HG03521 (cell line): Measurements from ENCODE around the gene UNC5B.

Experiments used
- ATAC-seq: cut with Tn5 transposase; IDR thresholded peaks from one replicate; pipeline ENCODE4 v1.9.1; 2021; ENCODE audit warnings: mild to moderate bottlenecking, moderate library complexity; ENCODE audit not compliant: unreplicated experiment

Gene UNC5B

DNA sequence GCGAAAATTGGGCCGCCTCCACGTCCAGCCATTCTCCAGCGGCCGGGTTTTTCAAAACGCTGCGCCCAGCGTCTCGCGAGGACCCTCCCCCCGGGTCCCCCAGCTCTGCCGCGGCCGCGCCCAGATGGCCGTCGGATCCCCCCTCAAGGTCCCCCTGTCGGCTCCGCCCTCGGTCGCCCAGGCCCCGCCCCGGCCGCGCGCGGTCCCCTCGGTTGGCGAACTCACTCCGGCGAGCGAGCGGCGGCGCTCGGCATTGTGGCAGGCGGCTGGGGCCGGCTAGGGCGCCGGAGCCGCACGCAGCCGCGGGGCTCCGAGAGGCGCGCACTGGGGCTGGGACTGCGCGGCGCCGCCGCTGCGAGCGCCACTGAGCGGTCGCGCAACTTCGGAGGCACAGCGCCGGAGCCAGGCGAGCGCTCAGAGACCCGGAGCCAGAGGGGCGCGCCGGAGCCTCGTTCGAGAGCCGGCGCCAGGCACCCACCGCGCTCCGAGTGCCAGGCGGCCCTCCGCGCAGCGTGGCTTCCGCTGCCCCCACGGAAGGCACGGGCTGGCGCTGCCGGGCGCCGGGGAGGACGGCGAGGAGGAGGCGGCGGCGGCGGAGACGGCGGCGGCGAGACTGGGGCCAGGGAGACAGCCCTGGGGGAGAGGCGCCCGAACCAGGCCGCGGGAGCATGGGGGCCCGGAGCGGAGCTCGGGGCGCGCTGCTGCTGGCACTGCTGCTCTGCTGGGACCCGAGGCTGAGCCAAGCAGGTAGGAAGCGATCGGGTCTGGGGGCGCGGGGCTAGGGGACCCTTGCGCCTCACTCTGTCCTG lies at the start of gene UNC5B:
Gene UNC5B, plus strand, starts transcription at position 253 of the 809 bp plus-strand sequence. Its CDS starts 416 bp downstream, at position 669.
- ATAC-seq = no peak

DNA sequence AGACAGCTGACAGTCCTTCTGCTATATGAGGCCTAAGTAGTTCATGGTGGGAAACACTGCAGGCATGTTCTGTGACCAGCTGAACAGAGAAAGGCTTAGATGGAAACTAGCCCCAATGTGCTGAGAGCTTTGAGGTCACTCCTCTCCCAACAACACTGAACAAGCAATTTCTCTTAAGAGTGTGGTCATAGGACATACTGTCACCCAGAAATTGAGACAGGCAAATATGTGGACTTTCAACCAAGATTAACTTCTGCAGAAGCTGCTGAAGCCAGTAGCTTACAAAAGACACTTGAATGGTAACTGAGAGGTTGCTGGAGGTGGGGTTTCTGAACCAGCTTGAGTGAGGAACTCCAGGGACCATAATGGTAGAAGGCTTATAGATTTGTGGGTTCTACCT lies 38.9 kb upstream of the UNC5B start:
- ATAC-seq = no peak

DNA sequence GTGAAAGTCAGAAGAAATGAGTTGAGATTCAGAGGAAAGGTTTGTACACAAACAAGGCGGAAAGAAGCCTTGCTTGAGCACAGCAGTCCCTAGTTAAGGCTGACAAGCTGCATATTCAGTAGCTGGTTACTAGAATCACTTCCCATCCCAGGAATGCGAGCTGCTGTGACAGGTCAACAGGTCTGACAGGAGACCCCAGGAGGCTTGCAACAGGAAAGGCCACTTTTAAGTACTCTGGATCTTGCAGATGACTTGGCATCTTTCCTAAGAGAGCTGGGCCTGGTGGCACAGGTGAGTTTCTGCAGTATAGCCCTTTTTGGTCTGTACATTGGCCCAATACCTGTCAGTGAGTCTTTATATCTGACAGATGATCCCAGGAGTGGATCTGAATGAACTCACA lies 35.7 kb upstream of the UNC5B start:
- no peak for ATAC-seq

DNA sequence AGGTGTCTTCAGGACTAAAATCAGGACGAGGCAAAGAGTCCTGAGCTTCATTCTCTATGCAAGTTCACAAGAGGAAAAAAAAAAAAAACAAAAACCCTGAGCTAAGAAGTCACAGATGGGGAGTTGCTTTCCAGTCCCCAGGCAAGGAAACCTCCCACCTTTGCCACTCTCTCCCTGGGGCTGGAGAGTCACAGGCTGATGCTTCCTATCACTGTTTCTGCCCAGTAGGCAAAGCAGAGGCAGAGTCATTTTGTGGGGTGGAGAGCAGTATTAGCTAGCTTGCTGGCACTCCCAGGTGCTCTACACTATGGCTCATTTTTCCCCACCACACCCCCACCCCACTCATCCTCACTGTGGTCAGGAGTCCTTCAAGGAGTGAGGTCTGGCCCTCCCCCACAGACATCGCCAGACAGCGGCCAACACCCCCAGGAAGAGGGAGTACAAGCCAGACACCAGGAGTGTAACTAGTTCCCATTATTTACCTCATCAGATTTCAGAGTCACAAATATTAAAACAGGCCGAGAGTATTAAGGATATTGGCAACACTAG lies 34.6 kb upstream of the UNC5B start:
- ATAC-seq = no peak

DNA sequence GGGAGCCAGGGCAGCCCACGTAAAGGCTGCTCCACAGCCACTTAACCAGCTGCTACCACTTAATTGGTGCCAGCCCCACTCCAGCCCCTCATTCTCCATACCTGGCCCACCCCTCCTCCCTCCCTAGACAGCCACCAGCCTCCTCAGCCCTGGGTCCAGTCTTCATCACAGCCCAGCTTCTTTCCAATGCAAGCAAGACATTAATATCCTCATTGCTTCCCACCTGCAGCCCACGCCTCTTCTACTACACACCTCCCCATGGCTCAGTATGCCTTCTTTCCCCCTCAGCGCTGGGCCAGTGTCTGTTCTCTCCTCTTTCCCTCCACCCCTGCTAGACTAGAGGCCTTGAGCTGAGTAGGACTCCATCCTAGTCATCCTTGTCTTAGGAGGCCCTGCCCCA lies 33.5 kb upstream of the UNC5B start:
- ATAC-seq = no peak

DNA sequence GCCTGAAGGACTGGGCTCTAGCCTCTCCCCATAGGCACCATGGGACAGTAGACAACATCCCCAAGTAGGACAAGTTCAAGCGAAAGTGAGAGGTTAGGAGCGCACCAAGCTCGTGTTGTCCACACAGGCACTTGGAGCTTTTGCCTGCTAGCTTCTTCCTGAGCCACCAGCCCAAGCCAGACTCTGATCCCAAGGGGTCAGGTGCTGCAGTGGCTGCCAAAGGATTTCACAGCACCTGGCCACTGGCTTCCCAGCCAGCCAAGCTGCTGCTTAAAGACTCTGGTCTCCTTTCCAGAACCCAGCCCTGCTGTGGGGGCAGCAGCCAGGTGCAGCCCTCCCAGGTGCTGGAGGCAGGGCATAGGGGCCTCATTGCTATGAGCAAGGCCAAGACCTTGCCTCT lies 33.0 kb upstream of the UNC5B start:
- ATAC-seq = no peak

DNA sequence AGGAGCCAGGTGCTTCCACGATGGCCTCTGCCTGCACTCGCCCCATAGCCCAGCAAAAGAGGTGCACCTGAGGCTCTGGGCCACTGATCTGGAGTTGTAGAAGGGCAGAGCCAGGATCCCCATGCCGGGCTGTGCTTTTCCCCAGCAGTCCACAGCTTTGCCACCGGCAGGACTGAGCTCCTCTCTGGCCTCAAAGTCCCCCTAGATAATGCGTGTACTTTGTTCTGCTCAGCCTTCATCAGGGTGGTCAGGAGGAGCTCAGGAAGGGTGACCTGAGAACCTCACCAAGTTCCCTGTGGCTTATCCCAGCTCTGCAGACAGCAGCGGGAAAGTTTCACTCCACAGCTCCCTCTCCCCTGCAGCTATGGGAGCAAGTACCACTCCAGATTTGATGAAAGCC lies 27.9 kb upstream of the UNC5B start:
- no peak for ATAC-seq

DNA sequence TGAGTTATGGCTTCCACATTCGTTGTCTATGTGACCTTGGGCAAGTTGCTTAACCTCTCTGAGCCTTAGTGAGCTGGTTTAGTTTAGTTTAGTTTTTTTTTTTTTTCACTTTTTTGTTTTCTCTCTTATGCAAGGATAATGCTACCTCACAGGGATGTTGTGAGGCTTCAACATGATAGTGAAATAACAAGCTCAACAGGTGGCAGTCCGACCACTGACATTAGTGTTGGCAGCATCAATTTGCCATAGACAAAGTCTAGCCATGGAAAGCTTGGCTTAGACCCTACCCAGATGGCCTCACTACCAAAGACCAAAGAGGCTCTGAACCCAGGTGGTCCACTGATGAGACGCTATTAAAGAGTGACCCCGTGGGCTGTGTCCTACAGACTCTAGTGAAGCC lies 27.2 kb upstream of the UNC5B start:
- ATAC-seq = no peak

DNA sequence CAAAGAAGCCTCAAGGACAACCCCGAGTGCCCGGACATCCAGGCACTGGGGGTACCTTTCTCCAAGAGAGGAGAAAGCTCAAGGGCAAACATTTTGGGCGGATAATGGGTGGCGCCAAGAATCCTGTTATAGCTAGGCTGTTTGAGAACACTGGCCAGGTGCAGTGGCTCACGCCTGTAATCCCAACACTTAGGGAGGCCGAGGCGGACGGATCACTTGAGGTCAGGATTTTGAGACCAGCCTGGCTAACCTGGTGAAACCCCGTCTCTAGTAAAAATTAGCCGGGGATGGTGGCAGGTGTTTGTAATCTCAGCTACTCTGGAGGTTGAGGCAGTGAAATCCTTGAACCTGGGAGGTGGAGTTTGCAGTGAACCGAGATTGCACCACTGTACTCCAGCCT lies 25.2 kb upstream of the UNC5B start:
- ATAC-seq = no peak

DNA sequence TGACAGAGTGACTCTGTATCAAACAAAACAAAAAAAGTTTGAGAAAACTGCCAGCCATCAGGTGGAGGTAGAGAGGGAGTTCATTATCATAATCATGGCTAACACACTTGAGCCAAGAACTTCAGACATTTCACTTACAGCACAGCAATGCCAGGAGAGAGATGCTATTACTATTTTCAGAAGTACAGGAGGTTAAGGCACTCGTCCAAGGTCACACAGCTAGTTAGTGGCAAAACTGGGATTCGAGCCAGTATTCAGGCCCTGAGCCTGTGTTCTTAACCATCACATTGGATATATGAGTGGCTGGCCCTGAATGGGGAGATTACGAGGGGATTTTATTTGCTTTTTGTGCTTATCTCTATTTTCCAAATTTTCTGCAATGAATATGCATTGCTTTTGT lies 24.8 kb upstream of the UNC5B start:
- no peak for ATAC-seq

DNA sequence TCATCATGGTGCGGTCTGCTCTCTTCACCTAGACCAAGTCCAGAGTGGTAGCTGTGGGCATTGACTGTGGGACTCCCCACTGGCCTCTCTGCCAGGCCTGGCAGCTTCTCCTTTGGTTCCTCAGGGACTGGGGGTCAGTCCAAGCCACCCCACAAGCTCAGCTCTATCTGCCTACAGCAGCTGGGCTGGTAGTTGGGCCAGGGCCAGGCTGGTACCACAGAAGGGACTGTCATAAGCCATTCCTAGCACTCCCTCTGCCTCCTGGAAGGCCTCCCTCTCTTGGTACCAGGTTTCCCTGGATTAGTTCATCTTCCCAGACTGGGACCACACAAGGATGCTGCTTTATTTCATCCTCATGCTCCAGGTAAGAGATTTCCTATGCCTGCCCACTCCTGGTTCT lies 24.2 kb upstream of the UNC5B start:
- ATAC-seq = no peak

DNA sequence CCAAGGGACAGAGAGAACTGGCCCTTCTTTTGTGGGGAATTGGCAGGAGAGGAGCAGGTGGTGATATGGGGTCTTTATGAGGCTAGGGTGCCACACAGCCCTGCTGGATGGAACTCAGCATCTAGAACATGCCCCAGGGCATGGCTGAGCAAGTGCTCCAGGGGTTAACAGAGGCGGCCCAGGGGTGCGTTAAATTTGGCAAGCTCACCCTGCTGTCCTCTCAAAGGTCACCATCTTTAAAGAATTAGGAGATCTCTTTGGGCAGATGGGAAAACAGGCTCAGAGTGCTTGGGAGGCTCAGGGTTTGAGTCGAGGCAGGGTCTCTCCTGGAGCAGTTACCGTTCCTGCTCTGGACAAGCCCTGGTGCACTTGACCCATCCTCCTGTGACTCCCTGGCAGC lies 21.4 kb upstream of the UNC5B start:
- ATAC-seq = no peak

DNA sequence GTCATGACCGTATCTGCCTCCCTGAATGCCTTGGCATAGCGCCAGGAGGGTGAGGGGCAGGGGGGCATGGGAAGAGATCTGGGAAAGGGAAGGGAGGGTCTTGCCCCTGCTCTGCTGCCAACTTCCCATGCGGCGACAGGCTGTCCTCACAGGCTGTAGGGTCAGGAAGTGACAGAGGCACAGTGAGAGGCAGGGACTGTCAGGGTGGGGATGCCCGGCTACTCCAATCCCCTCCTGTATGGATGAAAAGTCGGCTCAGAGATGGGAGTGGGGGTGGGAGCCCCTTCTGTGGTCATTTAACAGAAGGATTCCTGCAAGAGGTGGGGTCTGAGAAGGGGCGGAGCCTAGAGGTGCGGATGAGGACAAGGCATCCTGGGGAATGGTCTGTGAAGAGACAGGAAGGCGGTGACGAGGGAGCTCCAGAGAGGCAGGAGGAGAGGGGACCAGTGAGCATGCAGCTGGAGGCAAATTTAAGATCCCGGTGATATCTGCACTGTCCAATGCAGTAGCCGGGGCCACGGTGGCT lies 20.8 kb upstream of the UNC5B start:
- ATAC-seq = no peak

DNA sequence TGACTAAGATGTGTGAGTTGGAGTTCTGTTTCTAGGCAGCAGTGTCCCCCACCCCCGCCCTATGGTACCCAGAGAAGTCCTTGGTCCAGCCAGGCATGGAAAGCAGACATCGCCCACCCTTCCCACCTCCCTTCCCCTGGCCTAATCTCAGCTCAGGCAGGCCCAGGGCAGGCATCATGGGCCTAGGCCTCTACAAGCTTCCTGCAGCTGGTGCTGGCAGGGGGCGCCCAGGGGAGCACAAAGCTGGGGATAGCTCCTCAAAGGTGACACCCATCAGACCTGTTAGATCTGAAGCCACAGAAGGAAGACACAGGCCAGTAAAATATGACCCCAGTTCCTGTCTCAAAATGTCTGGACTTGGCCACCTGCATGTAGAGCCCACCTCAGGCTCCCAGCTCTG lies 18.9 kb upstream of the UNC5B start:
- no peak for ATAC-seq

DNA sequence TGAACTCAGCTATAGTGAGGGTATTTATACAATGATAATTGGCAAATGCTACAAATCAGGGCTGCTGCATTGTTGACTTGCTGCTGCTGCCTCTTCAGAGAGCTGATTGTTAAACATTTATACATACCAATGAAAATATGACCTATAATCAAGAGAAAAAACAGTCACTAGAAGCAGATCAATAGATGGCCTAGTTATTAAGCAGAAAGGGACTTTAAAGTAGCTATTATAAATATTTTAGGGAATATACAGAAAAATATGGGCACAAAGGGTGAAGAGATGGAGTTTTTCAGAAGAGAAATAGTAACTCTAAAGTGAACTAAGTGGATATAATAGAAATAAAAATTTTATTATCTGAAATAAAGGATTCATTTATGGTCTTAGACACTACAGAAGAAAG lies 14.4 kb upstream of the UNC5B start:
- no peak for ATAC-seq

DNA sequence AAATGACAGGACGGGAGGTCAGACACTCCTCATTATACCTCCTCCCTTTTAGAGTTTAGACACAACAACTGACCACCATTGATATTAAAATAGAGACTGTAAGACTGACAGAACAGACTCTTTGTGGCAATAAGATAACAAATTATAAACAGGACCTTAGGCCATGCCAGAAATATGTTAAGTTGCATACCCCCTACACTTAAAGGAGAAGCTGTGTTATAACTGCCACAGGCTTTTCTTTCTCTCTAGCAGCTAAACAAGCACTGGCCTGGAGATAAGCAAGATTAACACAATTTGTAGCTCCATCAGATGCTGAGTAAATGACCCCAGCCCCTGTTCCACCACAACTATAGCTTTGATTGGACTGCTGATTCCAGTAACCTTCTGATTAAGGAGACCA lies 10.5 kb upstream of the UNC5B start:
- no peak for ATAC-seq

DNA sequence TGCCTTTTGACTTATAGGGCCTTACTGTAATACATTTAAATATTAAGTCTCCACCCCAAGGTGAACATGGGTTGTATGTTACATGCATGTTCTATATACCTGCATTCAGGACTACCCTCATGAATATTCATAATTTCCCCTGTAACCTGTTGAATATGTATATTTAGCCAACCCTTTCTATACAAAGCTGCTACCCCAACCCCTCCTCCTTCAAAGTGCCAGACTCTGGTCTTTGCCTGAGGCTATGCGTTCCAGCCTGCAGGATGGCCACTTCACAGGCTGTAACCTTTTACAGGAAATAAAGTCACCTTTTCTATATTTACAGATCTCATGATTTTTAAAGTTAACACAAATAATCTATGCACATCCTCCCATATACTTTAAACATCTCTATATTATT lies 10.1 kb upstream of the UNC5B start:
- ATAC-seq = no peak

DNA sequence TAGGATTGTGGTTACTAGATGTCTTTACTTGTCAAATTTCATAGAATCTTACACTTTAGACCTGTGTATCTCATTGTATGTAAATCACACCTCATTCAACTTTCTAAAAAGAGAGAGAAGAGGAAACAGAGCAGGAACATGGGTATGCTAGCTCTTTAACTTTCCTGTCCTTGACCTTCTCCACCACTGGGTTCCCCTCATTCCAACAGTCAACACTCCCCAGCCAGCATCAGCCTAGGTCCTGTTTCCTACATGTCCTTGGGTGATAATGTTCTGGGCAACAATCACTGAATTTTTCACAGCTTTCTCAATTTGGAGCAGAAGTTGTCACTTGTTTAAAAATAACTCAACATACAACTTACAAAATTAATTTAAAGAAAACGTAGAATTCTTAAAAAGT lies 9.2 kb upstream of the UNC5B start:
- ATAC-seq = no peak

DNA sequence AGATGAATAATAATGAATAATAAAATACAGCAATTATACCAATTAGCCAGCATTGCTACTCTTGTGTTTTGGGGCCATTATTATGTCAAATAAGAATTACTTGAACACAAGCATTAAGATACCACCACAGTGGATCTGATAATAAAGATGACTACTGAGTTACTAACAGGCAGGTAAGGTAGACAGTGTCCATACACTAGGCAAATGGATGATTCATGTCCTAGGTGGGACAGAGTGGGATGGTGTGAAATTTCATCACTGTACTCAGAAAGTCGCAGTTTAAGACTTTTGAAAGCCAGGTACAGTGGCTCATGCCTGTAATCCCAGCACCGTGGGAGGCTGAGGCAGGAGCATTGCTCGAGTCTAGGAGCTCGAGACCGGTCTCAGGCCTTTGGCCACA lies 8.7 kb upstream of the UNC5B start:
- ATAC-seq = no peak

DNA sequence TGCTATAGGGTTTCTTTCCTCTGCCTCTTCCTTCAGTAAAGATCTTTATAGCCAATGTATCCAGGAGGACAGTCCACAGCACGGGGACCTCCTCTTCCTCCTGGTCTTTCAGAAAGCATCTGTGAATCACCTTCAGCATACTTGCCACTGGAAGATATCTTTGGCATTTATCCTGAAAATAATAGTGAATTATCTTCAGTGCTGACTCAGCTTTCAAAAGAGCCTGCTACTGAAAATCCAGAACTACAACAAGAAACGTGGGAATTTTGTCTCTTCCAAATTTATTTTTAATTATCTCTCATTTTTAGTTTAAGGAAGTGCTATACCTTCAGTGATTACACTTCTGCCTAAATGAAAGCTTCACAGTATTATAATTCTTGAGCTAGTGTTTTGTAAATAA lies 7.6 kb upstream of the UNC5B start:
- no peak for ATAC-seq

DNA sequence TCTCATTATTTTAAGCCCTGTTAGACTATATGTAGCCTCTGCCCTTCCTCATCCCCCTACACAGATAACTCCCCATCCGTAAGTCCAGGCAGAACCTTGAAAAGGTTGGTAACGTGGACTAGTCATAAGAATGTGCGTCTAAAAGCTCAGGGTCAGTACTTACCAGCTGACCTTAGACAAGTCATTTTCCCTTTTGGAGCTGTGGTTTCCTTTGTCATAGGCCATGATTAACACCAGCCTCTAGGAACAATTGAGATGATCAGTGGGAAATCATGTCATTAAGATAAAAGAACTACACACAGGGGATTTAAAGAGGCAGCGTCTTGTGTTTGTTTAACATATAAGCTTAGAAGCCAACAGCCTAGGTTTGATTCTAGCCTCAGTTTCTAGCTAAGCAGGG lies 6.9 kb upstream of the UNC5B start:
- no peak for ATAC-seq

DNA sequence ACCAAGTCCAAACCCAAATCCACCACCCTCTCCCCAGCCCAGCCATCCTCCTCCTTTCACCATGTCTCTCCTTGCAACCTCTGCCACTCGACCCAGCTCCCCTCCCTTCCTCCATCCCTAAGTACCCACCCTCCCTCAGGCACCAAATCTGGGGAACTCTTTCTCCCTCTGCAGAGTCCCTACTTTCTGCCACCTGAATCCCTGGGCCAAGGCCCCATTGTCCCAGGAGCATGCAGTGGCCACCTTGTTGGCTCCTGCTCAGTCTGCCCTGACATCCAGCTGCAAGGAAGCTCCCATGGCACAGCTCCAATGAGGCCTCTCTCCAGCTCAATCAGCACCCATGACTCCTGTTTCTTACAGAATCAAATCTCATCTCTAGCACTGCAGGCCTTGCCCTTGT lies 5.5 kb upstream of the UNC5B start:
- no peak for ATAC-seq

DNA sequence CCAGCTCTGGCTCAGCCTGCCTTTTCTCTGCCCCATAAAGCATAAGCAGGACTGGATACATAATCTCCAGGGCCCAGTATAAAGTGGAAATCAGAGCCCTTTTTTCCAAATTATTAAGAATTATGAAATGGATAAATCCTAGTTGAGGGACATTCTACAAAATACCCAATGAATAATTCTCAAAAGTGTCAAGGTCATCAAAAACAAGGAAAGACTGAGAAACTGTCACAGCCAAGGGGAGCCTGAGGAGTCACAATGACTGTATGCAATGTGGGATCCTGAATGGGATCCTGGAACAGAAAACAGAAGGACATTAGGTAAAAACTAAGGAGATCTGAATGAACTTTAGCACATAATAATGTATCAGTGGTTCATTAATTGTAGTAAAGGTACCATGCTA lies 4.8 kb upstream of the UNC5B start:
- no peak for ATAC-seq
